NCI-H1436 treated with DMSO at 0.1 percent for 48 hours (cell line): Measurements from ENCODE around the gene KISS1.

Source experiments
- DNase-seq: peaks from one replicate; lab custom pipeline; 2025; lab: John Stamatoyannopoulos, UW

KISS1 gene

DNA sequence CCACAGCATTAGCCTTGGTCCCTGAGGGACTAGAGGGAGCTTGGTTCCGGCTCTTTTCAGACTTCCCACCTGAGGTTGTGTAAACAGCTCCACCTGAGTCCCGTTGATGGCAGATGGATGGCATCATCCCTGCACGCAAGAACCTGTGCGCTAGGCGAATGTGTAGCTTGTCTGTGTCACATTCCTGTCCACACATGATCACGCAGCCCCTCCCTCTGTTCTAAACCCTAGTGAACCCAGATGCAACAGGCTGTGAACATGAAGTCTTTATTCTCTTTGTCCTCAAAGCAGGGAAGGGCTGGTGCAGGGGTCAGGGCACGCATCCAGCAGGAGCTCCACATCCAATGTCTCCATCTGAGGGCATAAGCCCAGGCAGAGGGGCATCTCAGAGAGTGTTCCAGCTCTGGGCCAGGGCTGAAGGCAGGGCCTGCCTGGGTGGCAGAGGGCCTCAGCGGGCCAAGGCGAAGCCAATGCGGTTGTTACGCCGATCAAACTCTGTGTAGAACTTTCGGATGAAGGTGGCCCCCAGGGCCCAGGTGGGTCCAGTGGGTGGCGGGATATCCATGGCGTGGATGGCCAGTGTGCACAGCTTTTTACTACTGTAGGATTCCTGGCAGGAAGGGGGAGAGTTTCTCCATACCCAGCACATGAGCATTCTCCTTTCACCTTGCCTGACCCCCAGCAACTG is 41.6 kb downstream of the KISS1 start:
- DNase-seq = no peak

DNA sequence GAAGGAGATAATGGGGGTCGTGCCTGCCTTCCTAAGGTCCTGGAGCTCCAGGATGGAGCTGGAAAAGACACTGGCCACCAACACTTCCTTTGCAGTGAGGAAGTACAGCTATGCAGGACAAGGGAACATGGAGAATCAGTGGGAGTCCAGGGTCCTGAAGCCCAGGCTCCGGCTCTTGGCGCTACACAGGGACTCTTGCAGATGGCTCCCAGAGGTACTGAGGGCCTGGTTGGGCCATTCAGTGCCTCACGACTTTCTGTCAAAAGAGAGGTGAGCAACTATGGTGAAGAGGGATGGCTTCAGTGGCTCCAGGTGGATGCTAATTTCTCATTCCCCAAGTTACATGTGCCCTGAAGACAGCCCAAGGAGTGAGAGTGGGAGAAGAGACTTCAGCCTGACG is 42.6 kb downstream of the KISS1 start:
- no peak for DNase-seq

GRCh38 chr1:204152310-204153044 is 43.8 kb downstream of the KISS1 start:
- no peak for DNase-seq

GRCh38 chr1:204151552-204152309 is 44.6 kb downstream of the KISS1 start, which contains the start of gene ETNK2:
TSS of gene ETNK2 (minus strand) at chr1:204152044. CDS start at chr1:204151852, 192 bp downstream.
- peak; percentile 9 for DNase-seq

GRCh38 chr1:204150702-204151551 is 45.4 kb downstream of the KISS1 start:
- no peak for DNase-seq

DNA sequence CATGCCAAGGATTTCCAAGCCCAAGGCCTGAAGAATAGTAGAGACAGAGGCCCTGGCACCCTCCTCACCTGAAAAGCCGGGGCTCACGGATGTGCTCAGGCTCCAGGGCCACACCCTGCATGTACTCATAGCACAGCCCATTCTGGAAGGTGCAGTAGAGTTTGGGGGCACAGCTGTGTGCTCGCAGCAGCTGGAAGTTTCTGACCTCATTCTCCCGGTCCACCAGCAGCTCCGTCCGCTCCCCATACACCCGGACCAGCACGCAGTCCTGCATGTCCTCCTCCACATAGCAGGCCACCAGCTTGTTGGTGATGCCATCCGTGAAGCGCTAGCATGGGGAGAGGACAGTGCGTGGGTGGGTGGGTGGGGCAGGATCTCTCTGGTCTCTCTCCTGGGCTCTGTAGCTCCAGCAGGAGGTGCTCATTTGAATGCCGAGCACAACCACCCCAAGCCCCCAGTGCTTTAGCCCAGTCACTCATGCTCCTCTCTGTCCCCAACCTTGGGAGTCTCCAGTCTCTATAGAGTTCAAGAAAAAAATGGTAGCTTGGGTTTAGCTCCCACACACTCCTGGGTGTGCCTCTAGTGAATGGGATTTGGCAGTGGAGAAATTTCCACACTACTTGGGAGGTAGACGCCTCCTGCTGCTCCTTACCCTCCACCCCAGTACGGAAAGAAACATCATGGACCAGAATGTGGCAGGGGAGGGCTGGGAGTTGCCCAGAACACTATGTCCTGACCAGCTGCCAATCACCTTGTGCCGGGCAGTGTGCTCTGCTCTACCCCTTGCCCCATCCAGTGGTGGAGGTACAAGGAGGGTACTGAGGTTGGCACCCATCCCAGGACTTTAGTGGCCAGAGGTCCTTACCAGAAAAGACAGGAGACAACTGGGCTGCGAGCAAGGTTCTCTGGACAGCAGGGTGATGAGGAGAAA is 46.4 kb downstream of the KISS1 start:
- no peak for DNase-seq

GRCh38 chr1:204149107-204149506 is 47.2 kb downstream of the KISS1 start:
- no peak for DNase-seq

GRCh38 chr1:204147406-204148383 is 48.6 kb downstream of the KISS1 start:
- no peak for DNase-seq

GRCh38 chr1:204146965-204147364 is 49.3 kb downstream of the KISS1 start:
- no peak for DNase-seq

DNA sequence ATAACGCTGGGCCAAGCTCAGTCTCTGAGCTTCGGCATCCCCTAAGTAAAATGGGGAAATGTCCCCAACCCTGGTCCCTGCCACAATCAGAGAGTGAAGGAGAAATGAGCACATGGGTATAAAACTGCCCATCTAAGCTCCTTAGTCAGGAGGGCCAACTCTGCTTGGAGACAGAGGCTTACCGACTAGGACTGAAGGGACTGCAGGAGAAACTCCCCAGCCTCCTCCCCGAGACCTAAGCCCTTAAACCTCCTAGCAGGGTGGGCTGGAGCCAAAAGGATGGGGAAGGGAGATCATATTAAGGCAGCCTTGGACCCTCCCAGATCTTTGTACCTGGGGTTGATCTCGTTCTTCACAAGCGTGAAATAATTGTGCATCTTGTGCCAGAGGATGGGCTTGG is 50.0 kb downstream of the KISS1 start:
- no peak for DNase-seq

GRCh38 chr1:204145033-204145504 is 51.2 kb downstream of the KISS1 start:
- DNase-seq = no peak

DNA sequence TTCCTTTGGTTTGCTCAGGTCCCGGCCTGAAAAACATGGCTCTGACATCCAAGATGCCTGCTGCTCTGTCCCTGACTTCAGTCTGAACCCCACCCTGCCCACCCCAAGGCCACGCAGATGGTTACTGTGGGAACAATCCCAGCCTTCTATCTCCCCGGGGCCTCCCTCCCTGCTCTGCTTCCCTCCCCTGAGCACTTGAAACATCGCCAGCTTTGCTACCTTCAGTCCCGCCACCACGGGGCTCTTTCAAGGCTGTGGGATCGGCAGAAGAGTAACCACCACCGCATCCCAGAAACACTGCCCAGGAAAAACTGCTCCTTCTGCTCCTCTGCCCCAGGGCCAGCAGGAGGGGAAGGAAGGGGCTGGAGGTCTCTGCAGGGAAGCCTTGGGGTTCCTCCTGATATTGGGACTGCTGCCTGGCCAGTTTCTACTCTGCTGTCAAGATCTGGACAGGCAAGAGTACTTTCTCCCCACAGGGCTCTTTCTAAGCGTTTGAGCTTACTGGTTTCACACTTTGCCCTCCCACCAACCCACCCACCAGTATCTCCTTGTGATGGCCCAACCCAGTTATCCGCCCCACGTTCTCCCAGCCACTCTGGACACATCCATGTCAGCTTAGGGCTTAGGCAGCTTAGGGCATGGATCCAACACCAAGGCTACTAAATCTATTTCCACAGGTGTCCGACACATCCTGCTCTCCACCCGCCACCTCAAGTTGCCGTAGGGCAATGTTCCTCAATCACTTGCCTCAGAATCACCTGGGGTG is 52.8 kb downstream of the KISS1 start:
- DNase-seq = no peak

GRCh38 chr1:204142032-204142974 is 54.0 kb downstream of the KISS1 start:
- DNase-seq = no peak

DNA sequence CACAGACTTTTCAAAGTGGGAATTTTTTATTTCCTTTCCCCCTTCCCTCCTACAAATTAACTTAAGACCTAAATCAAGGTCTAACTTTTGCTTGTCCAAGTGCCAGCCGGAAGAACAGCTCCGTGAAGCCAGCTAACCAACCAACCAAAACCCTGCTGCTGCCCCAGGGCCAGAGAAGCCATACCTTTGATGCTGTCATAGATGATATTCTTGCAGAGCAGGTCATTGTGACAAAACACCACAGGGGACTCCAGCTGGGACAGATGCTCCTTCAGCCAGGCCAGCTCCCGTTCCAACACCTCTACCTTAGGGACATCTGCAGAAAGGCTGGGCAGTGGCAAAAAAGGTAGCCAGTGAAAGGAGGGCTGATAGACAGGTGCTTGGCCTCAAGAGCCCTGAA is 55.2 kb downstream of the KISS1 start:
- DNase-seq = no peak
